K562 (cell line): ENCODE measurements around the gene NRG2. TPM values are rescaled to one million over a fixed set of nuclear protein-coding genes. Genes with fewer than 3 reads are reported as not detected.

ENCODE experiments used
- ATAC-seq: fragments of 200-7000 bp; cut with Tn5 transposase; 3 replicates; pipeline ENCODE4 v1.9.1; 2020; ENCODE audit warnings: moderate library complexity
- BruUV-seq: library from RNA; stranded (reverse); fragments of 400-500 nt; replicated peaks from 2 replicates; lab custom pipeline; 2021; lab: Mats Ljungman, UMichigan
- CTCF ChIA-PET: fragments of 300-600 bp; formaldehyde crosslinking; extraction: SDS; loops from one replicate; lab custom pipeline; 2021; ENCODE audit warnings: low intra/inter-chr PET ratio; lab: Yijun Ruan, JAX
- POLR2A ChIA-PET: fragments of 300-600, 350-650 bp; sonication (Branson Sonifier 250); formaldehyde crosslinking; extraction: SDS; loops from one replicate; lab custom pipeline; 2021; ENCODE audit warnings: antibody characterized with exemption, inconsistent platforms; lab: Yijun Ruan, JAX
- DNase-seq, 4 experiments: peaks; one replicate each; pipeline versions ENCODE4 v3.0.0 to v3.0.0-alpha.2; 2011 to 2018; ENCODE audit warnings: low spot score in 3 of 4, mixed read lengths in 3 of 4; ENCODE audit errors: extremely low read depth in 1 of 4
- FAIRE-seq: peaks from 2 replicates; lab custom pipeline; 2011; peaks lifted over from hg19 to GRCh38; lab: Jason Lieb, UNC
- H2AFZ ChIP-seq: 2 replicates; pipeline ENCODE4 v1.6.0; 2011; ENCODE audit warnings: low read depth, low read length, control low read depth, inconsistent platforms
- H3K27ac ChIP-seq: fragments of 200-600 bp; 3 replicates; pipeline ENCODE4 v1.8.0; 2011; ENCODE audit warnings: low read depth, mild to moderate bottlenecking, control low read depth, inconsistent platforms, low read length, moderate library complexity, mixed read lengths; ENCODE audit errors: extremely low read depth
- H3K27me3 ChIP-seq, 2 experiments: fragments of 300-600 bp in 1 of 2; 2 replicates in 1 of 2; 3 replicates in 1 of 2; pipeline versions ENCODE4 v1.6.0 to v1.8.0; 2011; ENCODE audit warnings: inconsistent platforms in 2 of 2, low read length in 2 of 2, mild to moderate bottlenecking in 1 of 2, mixed read lengths in 1 of 2, moderate library complexity in 1 of 2; ENCODE audit not compliant: control insufficient read depth in 2 of 2, insufficient read depth in 2 of 2
- H3K36me3 ChIP-seq: fragments of 300-600 bp; 3 replicates; pipeline ENCODE4 v1.8.0; 2011; ENCODE audit warnings: mild to moderate bottlenecking, low read length, inconsistent platforms; ENCODE audit not compliant: control insufficient read depth, insufficient read depth
- H3K4me1 ChIP-seq, 2 experiments: fragments of 200-600 bp in 1 of 2; replicated peaks in 1 of 2; 2 replicates in 1 of 2; 3 replicates in 1 of 2; pipeline versions ENCODE4 v1.5.1 to v1.8.0; 2011; ENCODE audit warnings: inconsistent platforms in 2 of 2, low read length in 2 of 2, mild to moderate bottlenecking in 1 of 2, mixed read lengths in 1 of 2, moderate library complexity in 1 of 2; ENCODE audit not compliant: control insufficient read depth in 2 of 2, insufficient read depth in 2 of 2
- H3K4me2 ChIP-seq: 2 replicates; pipeline ENCODE4 v1.6.1; 2011; ENCODE audit warnings: low read length, control low read depth, inconsistent platforms, mixed read lengths; ENCODE audit not compliant: insufficient read depth
- H3K4me3 ChIP-seq: fragments of 200-600 bp; sonication (generic), shearing (Covaris generic); 2 replicates; pipeline ENCODE4 v1.5.1; 2016; ENCODE audit warnings: control low read depth, inconsistent platforms
- H3K79me2 ChIP-seq: fragments of 200-600 bp; 3 replicates; pipeline ENCODE4 v1.8.0; 2011; ENCODE audit warnings: low read length, inconsistent platforms; ENCODE audit not compliant: control insufficient read depth, insufficient read depth
- H3K9ac ChIP-seq, 2 experiments: 2 replicates each; pipeline versions ENCODE4 v1.6.0 to v1.6.1; 2011; ENCODE audit warnings: low read depth in 2 of 2, low read length in 2 of 2, control low read depth in 1 of 2, inconsistent platforms in 1 of 2, mild to moderate bottlenecking in 1 of 2, mixed read lengths in 1 of 2; ENCODE audit not compliant: insufficient read depth in 1 of 2
- H3K9me1 ChIP-seq: one replicate; pipeline ENCODE4 v1.6.0; 2011; ENCODE audit warnings: inconsistent platforms, mild to moderate bottlenecking, low read length, moderate library complexity; ENCODE audit not compliant: control insufficient read depth, insufficient read depth
- H3K9me3 ChIP-seq: replicated peaks from 2 replicates; pipeline ENCODE4 v1.5.1; 2011; ENCODE audit warnings: low read depth, low read length, inconsistent platforms; ENCODE audit not compliant: control insufficient read depth, insufficient read depth
- H4K20me1 ChIP-seq: replicated peaks from 2 replicates; pipeline ENCODE4 v1.6.1; 2011; ENCODE audit warnings: low read length, inconsistent platforms, mixed read lengths; ENCODE audit not compliant: control insufficient read depth, insufficient read depth
- ARID1B ChIP-seq: fragments of 450-650 bp; IDR thresholded peaks from 2 replicates; pipeline ENCODE4 v1.6.1; 2016; ENCODE audit warnings: antibody characterized with exemption, mild to moderate bottlenecking, inconsistent platforms
- FOXJ2 ChIP-seq: fragments of 200-800 bp; sonication (Bioruptor generic); IDR thresholded peaks from 2 replicates; pipeline ENCODE4 v1.6.1; 2016; ENCODE audit warnings: missing genetic modification characterization, missing compliant biosample characterization
- ILK ChIP-seq: fragments of 450-650 bp; IDR thresholded peaks from 2 replicates; pipeline ENCODE4 v1.6.1; 2016; ENCODE audit warnings: missing genetic modification characterization, low read depth, mild to moderate bottlenecking, missing compliant biosample characterization, moderate library complexity, borderline replicate concordance
- MECOM ChIP-seq: fragments of 250-450 bp; sonication (Bioruptor Pico); IDR thresholded peaks from 2 replicates; pipeline ENCODE4 v1.8.0; 2022; ENCODE audit warnings: inconsistent platforms
- MEIS2 ChIP-seq: fragments of 450-650 bp; IDR thresholded peaks from 2 replicates; pipeline ENCODE4 v1.6.1; 2014; ENCODE audit warnings: mild to moderate bottlenecking; ENCODE audit not compliant: partially characterized antibody
- NFIC ChIP-seq: fragments of 450-650 bp; IDR thresholded peaks from 2 replicates; pipeline ENCODE4 v1.6.1; 2017; ENCODE audit warnings: mild to moderate bottlenecking, inconsistent platforms
- POLR2AphosphoS5 ChIP-seq: IDR thresholded peaks from 2 replicates; pipeline ENCODE4 v1.6.1; 2011; ENCODE audit warnings: mild to moderate bottlenecking, low read depth, low read length, moderate library complexity; ENCODE audit not compliant: control insufficient read depth, insufficient read depth
- POLR3G ChIP-seq: IDR thresholded peaks from 2 replicates; pipeline ENCODE4 v1.6.1; 2011; ENCODE audit not compliant: insufficient read length, insufficient replicate concordance; ENCODE audit errors: extremely low read depth
- STAG1 ChIP-seq: sonication (generic); formaldehyde crosslinking; IDR thresholded peaks from 2 replicates; pipeline ENCODE4 v1.5.0; 2020; ENCODE audit warnings: missing genetic modification reagents, borderline replicate concordance
- TCFL5 ChIP-seq: fragments of 250-450 bp; sonication (Bioruptor Pico); conservative IDR thresholded peaks from 2 replicates; pipeline ENCODE4 v1.6.1; 2021; ENCODE audit warnings: mild to moderate bottlenecking, moderate library complexity, matching md5 sums
- ZNF311 ChIP-seq: fragments of 250-450 bp; sonication (Bioruptor Pico); IDR thresholded peaks from 2 replicates; pipeline ENCODE4 v1.4.0; 2020; ENCODE audit warnings: mild to moderate bottlenecking, moderate library complexity
- ZNF778 ChIP-seq: fragments of 450-650 bp; formaldehyde crosslinking; IDR thresholded peaks from 2 replicates; pipeline ENCODE4 v1.4.0; 2020; ENCODE audit warnings: mild to moderate bottlenecking, moderate library complexity
- WGBS: fragments of 100-300 bp; shearing (Covaris generic); methylation state at CpG from one replicate; pipeline ENCODE4 v1.1.6; 2016; ENCODE audit warnings: low coverage, mixed read lengths; ENCODE audit not compliant: insufficient coverage; ENCODE audit errors: missing lambda C conversion rate; 5-methylcytosine and 5-hydroxymethylcytosine counted together
- in situ Hi-C: fragments of 300-500 bp; cut with MboI; formaldehyde crosslinking; loops from 4 replicates; pipeline ENCODE4 v1.15.0; 2018; ENCODE audit warnings: inconsistent platforms, mixed read lengths
- intact Hi-C: fragments of 100-400 bp; cut with micrococcal nuclease; formaldehyde crosslinking; loops from 2 replicates; pipeline ENCODE4 v1.14.2; 2022
- polyA plus RNA-seq, 8 experiments: library from polyadenylated mRNA; depleted of rRNA in 4 of 8; stranded (reverse) in 5 of 8; unstranded in 3 of 8; fragments of >200 nt; fragmentation: Nextera tagmentation in 2 of 8; fragmentation: Illumina TruSeq in 1 of 8; extraction: Ambion mirVana in 2 of 8; extraction: Trizol in 1 of 8; gene quantifications; 2 replicates each; pipeline versions ENCODE4 v1.2.1 to v1.2.3, GENCODE V29; 2011 to 2014; ENCODE audit warnings: inconsistent platforms in 1 of 8, missing spikeins in 1 of 8
- total RNA-seq, 7 experiments: library from RNA; depleted of rRNA in 6 of 7; stranded (reverse); fragments of >200 nt in 6 of 7; fragmentation: Illumina TruSeq in 2 of 7; extraction: Trizol in 2 of 7; gene quantifications; 2 replicates each; pipeline versions ENCODE4 v1.2.1 to v1.2.3, GENCODE V29; 2011 to 2021; ENCODE audit warnings: low replicate concordance in 1 of 7
- TF ChIP-seq, protein P1 (sequence below), 2 experiments: IDR thresholded peaks; 2 replicates each; pipeline ENCODE4 v1.6.1; 2011; ENCODE audit warnings: borderline replicate concordance in 1 of 2, control low read depth in 1 of 2, low read depth in 1 of 2, low read length in 1 of 2, mild to moderate bottlenecking in 1 of 2, mixed read lengths in 1 of 2, moderate library complexity in 1 of 2; ENCODE audit not compliant: insufficient read depth in 1 of 2, insufficient read length in 1 of 2, poor library complexity in 1 of 2, severe bottlenecking in 1 of 2; ENCODE audit errors: extremely low read depth in 1 of 2
- TF ChIP-seq, protein P2 (sequence below): fragments of 250-450 bp; sonication (Bioruptor Pico); IDR thresholded peaks from 2 replicates; pipeline ENCODE4 v1.8.0; 2021; ENCODE audit warnings: borderline replicate concordance, mild to moderate bottlenecking, moderate library complexity; ENCODE audit not compliant: poor library complexity, severe bottlenecking
- TF ChIP-seq, protein P3 (sequence below): conservative IDR thresholded peaks from 2 replicates; pipeline ENCODE4 v1.6.1; 2011; ENCODE audit warnings: low read depth, mild to moderate bottlenecking, low read length; ENCODE audit not compliant: control insufficient read depth

Gene NRG2
- total and polyA plus RNA-seq, 9 of the 15 experiments (the other 6 are each of a cell fraction or from before 2014, with no cell fraction given) = not detected

DNA sequence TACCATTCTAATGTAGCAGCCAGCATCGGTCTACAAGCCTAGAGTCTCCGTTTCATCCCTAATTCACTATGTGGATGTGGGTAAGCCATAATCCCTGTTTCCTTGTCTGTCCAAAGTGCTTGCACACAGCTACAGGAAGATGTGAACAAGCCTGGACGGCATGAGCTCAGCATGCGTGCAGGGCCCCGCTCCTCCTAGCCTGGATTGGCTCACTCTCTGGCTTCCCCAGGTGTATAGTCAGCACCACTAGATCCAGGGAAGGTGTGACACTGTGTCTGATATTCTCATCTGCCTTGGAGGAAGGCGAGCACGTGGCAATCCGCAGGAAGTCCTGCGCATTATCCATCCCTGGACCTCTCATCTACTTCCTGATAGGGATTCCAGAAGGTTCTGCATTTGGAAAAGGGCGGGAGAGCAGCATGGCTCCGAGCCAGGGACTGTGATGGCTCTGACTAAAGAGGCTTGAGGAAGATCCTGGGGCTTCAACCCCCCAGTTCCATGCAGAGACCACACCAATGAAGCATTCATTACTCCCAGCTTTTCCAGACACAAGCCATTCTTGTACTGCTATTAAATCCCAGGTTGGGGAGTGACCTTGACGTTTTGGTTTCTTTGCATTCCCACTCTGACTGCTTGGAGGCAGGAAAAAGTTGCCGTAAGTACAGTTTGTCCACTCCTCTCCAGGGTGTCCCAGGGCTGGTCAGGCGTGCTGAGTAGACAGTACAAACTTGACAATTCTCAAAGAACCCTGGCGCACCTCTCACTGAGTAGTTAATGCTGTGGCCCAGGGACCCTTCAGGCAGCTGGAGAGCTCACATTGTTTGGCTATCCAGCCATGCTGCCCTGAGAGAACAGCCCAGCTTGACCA lies 181.8 kb downstream of the NRG2 start:
- Histone ChIP-seq H3K27me3 (peaks cover 0 to 41% of the 10 kb centered on the region in 2 experiments; a peak in 4 of 5 replicates), H3K4me2 (no peak overlapping the region), H3K9me1 (no peaks in the 10 kb centered on the region), H2AFZ (no peak overlapping the region), H3K4me1 (no peaks in the 10 kb centered on the region), H3K9me3 (no peaks in the 10 kb centered on the region), H3K79me2 (no peaks in the 10 kb centered on the region), H4K20me1 (0 out of 2 replicates have a peak, but pooled peaks cover 2% of the 10 kb centered on the region), H3K36me3 (no peaks in the 10 kb centered on the region), H3K27ac (no peak overlapping the region), H3K9ac (no peak overlapping the region), H3K4me3 (no peak overlapping the region)
- BruUV-seq = no TSS peak
- no peak for TF ChIP-seq STAG1 (CRISPR knock-in tag)
- TF ChIP-seq, protein P1, sequence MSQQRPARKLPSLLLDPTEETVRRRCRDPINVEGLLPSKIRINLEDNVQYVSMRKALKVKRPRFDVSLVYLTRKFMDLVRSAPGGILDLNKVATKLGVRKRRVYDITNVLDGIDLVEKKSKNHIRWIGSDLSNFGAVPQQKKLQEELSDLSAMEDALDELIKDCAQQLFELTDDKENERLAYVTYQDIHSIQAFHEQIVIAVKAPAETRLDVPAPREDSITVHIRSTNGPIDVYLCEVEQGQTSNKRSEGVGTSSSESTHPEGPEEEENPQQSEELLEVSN (IDR thresholded peaks at IDR 0.05; ENCODE audit: borderline replicate concordance in 1 of 2, extremely low read depth in 1 of 2, insufficient read depth in 1 of 2, insufficient read length in 1 of 2, low read depth in 1 of 2, low read length in 1 of 2, poor library complexity in 1 of 2, severe bottlenecking in 1 of 2) = peak in 1 of 2 experiments; percentile 6
- TF ChIP-seq ILK (tag) = no peak
- TF ChIP-seq POLR3G = no peak
- peak; percentile 21; the same call in 1 of the 2 replicates for TF ChIP-seq NFIC
- no peak for TF ChIP-seq ARID1B
- no peak for TF ChIP-seq POLR2AphosphoS5
- TF ChIP-seq, protein P2, sequence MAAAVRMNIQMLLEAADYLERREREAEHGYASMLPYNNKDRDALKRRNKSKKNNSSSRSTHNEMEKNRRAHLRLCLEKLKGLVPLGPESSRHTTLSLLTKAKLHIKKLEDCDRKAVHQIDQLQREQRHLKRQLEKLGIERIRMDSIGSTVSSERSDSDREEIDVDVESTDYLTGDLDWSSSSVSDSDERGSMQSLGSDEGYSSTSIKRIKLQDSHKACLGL (CRISPR knock-in tag) = no peak
- no peak for TF ChIP-seq MECOM (CRISPR knock-in tag)
- TF ChIP-seq FOXJ2 = no peak
- TF ChIP-seq MEIS2 = no peak
- no peak for TF ChIP-seq TCFL5 (CRISPR knock-in tag)
- TF ChIP-seq ZNF311 (CRISPR knock-in tag) = no peak
- TF ChIP-seq ZNF778 (CRISPR knock-in tag) = no peak
- TF ChIP-seq, protein P3, sequence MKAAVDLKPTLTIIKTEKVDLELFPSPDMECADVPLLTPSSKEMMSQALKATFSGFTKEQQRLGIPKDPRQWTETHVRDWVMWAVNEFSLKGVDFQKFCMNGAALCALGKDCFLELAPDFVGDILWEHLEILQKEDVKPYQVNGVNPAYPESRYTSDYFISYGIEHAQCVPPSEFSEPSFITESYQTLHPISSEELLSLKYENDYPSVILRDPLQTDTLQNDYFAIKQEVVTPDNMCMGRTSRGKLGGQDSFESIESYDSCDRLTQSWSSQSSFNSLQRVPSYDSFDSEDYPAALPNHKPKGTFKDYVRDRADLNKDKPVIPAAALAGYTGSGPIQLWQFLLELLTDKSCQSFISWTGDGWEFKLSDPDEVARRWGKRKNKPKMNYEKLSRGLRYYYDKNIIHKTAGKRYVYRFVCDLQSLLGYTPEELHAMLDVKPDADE = no peak
- CTCF ChIA-PET = no interaction called here
- intact Hi-C loops (loop anchor here (5.0 kb wide), 1 partner anchor 224 kb away; no protein-coding TSS in a partner anchor), in situ Hi-C loops (no loop called here)
- ATAC-seq (no peak), DNase-seq (no peak), FAIRE-seq (no peak)
- POLR2A ChIA-PET = interaction anchor here (0.6 to 1.3 kb wide), 4 partner anchors 11 to 20 kb away, joined by 3 to 4 read pairs (median 3); no protein-coding TSS in a partner anchor
- under 1% methylated on average over 15 of the region's 15 CpGs for WGBS
